Measurements from ENCODE around the gene ACSS3.

The ACSS3 gene

GRCh38 chr12:81294325-81295190, 216.7 kb downstream of the ACSS3 start:
- peak; percentile 7 for DNase-seq (ENCODE audit: low spot score)

GRCh38 chr12:81295251-81295650, 217.4 kb downstream of the ACSS3 start:
- no peak for DNase-seq (ENCODE audit: low spot score)

- no peak for DNase-seq (ENCODE audit: low spot score)
Measured at GRCh38 chr12:81296556-81297305, 218.9 kb downstream of the ACSS3 start.

- no peak for DNase-seq (ENCODE audit: low spot score)
Measured at GRCh38 chr12:81297601-81298000, 219.7 kb downstream of the ACSS3 start.

GRCh38 chr12:81300454-81300853, 222.6 kb downstream of the ACSS3 start:
- DNase-seq (ENCODE audit: low spot score), result no peak

GRCh38 chr12:81303935-81304334, 226.1 kb downstream of the ACSS3 start:
- DNase-seq (ENCODE audit: low spot score), result no peak

Small RNAs within 50 kb of the gene (small RNA-seq; reads per million reads assigned to genes)
- gene MIR4699, result 0 reads per million in 2 experiments

Data from SK-N-DZ (cell line).